COR-L47 (cell line): ENCODE measurements around the gene ZNF831.

Experiments used
- DNase-seq: peaks from one replicate; lab custom pipeline; 2025; lab: John Stamatoyannopoulos, UW

Gene ZNF831

DNA sequence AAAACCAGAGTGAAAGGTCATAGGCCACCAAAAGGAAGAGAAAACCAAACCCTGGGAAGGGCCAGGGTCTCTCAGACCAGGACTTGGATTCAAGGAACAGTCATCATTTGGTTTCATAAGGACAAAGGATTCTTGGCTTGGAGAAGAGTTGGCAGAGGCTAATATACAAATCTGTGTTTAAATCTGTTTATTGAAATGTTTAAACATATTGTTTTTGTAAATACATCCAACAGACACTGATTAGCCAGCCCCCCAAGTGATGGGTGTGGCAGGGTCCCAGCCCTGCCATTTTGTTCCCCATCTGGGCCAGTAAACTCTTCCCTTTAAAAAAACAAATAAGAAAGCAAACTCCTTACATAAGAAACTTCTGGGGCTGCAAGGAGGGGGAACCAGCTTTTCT, 6.1 kb upstream of the ZNF831 start:
- no peak for DNase-seq

DNA sequence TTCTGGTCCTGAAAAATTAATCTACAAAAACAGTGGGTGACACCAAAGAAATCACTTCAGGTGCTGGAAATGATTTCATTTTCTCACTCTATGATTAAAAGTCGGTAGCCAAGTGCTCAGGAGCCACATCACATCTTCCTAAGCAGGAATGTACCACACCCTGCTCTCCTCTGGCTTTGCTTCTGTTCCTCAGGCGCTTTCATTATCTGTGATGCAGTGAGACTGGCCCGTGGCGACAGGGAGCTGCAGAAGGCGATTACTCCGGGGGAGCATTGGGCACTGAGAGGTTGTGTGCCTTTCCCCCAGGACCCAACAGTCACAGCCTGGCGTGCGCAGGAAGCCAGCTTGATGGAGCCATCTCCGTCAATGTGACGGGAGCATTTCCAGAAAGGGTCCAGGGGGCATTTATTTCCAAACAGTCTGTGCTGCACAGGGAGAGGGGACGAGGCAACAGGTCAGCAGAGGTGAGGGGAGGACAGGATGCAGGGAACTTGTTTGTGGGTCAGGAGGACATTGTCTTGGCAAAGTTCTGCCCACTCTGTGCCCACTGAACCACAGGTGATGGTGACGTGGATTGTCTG, 5.6 kb upstream of the ZNF831 start:
- DNase-seq: no peak

DNA sequence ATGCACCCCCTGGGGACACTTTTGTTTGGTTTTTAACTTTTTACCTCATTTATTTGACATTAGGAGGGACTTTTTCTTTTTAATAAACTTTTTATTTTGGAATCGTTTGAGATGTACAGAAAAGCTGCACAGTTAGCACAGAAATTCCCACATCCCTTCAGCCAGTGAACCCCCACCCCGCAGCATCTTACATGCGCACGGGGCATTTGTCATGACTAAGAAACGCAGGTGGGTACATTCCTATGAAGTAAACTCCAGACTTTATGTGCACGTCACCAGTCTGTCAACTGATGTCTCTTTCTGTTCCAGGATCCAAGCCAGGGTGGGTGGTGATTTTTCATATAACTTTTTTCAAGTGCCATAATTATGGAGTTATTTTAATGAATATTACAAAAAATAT, 4.9 kb upstream of the ZNF831 start:
- DNase-seq: no peak

DNA sequence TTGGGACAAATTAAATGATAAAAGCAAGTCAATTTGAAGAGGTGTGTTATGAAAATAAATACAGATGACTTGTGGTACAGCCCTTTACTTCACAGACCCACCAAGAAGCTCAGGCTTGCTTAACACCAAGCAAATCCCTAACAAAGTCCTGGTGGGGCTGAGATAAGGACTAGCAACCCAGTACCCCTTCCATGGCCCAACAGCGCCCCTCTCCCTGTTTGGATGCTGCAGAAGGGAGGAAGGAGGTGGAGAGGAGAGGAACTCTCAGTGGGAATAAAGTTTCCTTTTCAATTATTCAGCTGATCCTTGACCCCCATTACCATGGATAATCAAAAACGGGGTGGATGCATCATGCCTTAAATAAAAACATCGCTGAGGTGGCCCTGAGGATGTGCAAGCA, 4.5 kb upstream of the ZNF831 start:
- no peak for DNase-seq

DNA sequence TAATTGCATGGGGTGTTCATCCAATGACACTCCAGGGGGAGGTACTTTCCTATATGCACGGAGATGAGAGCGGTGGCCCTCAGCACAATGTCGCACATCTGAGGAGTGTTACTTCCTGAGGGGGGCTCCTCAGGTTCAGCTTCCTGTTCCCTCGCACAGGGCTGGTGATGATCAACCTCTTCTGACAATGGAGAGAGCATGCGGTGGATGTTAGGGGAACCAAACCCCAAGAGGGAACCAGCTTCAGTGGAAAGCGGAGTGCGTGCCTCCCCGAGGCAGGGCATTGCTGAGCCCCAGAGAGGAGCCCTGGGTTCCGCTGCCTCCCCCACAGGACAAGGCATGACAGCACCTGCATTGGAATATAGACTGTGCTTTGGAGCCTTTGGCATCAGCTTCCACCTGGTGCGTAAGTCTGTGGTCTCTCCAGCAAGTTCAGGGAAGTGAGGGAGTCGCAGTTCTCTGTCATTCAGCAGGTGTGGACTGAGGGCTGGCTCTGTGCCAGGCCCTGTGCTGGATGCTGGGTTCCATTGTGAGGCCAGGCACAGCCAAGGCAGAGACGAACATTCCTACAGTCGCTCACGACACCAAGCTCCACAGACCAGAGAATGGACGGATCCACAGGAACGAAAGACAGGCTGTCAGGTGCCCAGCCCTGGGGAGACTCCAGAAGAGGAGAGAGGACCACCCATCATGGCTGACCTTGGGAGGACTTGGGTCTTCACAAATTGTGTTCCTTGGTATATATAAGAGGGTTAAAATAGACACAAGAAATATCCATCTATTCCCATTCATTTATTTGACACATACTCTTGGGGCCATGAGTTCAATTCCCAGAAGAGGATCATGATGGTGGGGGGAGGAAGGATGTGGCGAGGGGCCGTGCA, 3.9 kb upstream of the ZNF831 start:
- DNase-seq: peak; percentile 70

DNA sequence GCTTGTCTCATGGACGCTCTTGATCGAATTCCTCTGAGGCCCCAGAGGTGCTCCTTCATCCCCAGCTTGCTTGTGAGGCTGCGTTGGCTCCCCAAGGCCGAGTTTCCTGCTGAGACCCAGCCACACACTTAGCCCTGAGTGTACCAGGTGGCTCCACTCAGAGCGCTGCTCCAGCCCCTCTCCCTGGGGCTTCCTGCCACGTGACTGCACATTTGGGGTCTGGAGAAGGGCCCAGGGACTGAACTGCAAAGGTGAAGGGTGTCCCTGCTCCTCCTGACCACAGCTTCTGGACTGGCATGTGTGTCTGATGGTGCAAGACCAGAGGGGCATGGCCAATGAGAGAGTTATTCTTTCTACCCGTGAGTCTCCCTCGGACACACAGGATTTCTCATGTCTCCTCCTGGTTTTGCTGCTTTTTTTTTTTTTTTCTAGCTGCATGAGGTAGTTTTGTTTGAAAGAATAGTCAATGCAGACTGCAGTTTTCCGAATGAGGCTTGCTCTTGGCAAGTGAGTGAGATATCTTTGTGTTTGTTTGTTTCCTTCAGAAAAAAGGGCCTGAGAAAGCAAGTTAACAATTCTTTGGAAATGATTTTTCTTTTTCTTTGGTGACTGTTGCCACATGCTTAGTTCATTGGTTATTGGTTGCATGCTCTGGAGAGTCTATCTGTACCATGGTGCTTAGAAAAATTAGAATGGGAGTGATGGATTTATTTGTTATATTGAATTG, 3.1 kb upstream of the ZNF831 start:
- no peak for DNase-seq

DNA sequence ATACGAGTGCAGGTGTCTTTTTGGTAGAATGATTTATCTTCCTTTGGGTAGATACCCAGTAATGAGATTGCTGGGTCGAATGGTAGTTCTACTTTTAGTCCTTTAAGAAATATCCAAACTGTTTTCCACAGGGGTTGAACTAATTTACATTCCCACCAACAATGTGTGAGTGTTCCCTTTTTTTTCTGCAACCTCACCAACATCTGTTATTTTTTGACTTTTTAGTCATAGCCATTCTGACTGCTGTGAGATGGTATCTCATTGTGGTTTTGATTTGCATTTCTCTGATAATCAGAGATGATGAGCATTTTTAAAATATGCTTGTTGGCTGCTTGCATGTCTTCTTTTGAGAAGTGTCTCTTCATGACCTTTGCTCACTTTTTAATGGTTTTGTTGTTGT, 1.9 kb upstream of the ZNF831 start:
- DNase-seq: no peak

DNA sequence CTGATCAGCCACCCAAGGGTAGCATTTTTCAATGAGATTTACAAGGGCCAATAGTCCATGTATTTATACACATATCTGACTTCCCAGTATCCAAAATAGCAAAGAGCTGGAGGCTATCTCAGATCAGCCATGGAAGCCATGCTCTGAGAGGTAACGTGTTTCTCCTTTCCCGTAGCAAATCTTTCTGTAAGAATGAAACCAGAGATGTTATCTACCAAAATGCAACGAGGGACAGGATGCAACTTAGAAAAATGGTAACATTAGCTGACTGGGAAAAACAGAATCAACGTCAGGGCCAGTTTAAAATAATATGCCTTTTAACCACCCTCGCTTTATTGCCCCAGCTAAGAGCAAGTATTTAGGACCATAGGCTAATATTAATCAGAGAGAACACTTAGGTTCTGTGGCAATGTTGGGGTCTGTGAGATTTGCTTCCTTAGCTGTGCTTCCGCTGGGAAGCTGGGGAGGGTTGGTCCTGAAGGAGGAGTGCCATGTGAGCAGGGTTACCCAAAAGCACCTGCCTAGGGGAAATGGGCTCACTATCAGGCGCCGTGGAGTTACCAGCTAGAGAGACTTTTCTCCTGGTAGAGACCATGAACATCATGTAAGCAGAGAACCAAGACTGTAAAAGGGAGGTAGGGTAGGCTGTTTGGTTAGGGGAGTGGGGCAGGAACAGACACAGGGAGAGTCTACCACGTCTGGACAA, 1.2 kb downstream of the ZNF831 start:
- DNase-seq: no peak

DNA sequence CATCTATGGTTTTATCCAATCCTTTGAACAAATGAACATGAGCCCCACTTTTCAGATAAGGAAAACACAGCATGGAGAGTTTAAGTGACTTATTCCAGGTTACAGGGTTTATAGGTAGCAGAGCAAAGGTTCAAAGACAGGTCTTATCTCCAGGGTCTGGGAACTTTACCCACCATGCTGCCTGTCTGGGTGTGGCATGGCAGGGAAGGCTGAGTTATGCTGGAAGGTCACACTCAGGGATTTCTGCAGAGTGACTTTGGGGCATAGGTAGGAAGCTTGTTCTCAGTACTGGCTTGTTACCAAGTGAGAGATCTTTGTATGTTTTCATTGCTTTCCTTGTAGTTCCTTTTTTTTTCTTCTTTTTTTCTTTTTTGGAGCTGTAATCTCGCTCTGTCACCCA, 1.8 kb downstream of the ZNF831 start:
- DNase-seq: no peak

DNA sequence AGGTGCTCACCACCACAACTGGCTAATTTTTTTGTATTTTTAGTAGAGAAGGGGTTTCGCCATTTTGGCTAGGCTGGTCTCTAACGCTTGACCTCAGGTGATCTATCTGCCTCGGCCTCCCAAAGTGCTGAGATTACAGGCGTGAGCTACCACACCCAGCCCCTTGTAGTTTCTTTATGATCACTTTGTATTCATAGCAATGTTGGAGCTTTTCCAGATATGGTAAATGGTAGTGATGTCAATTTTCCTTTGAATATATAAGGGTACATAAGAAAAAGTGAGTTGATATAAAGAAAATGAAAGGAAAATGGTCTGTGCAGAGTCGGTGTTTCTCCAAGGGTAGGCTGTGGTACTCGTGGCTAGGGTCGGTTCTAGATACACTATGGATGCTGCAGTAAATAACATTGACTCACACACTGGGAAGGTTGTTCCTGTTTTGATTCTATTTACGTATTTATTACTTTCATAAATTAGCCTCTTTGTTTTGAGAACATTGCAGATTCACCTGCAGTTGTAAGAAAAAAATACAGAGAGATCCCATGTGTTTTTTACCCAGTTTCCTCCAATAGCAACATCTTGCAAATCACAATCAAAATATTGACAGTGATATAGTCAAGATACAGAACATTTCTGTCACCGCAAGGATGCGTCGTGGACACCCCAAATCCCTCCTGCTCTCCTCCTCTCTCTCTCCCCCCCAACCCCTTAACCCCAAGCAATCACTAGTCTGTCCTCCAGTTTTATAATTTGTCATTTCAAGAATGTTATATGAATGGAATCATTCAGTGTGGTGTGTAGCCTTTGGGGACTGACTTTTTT, 2.5 kb downstream of the ZNF831 start:
- DNase-seq: no peak

DNA sequence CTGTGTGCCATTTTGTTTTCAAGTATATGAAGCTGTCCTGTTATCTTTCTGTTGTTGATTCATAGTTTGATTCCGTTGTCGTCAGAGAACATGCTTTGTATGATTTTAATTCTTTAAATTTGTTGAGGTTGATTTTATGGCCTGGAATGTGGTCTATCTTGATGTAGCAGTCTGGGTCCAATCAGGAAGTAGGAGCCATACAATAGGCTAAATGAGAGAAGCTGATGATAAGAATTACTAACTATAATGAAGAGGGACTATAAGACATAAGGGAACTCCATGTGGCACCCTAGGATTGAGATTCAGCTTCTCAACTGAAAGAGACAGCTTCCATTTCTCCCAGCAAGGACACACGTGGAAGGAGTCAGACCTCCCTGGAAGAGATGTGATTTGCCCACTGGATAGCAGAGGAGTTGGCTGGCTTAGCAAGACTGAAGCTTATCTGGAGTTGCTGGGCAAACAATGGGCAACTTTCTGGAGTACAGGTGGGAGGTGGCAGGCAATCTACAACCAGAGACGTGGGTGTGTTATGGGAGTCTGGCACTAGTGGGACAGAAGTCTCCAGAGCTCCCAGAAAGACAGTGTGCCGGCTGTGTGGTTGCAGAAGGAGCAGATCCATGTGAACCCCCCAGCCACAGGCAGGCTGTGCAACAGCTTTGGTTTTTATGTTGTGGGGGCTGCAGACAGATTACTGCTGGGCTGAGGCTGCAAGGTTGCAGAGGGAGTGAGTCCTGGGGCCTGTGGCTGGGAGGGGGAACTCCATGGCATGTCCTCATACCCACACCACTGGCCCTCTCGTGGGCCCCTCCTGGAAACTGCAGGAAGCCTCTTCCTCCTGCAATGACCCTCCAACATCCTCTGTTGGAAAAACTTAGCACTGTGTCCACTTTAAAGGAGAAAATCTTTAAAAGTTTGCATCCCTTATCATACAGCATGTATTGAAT, 7.1 kb downstream of the ZNF831 start:
- DNase-seq: no peak

DNA sequence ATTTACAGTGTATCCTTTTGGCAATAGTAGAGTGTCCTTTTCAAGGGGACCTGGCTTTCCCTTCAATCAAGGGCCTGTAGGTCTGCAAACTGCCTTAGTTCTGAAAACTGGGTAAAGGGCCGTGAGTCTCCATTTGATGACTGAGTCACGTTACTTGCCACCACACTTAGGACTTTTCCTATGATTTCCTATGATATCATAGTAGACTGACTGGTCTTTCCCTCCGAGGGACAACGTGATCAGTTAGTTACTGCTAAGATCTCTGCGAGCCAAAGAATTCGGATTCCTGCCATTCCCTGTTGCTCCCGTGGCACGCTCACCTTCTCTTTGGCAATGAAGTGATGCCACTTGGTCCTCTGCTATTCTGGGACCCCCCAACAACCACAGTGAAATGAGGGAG, 8.4 kb downstream of the ZNF831 start:
- DNase-seq: no peak

DNA sequence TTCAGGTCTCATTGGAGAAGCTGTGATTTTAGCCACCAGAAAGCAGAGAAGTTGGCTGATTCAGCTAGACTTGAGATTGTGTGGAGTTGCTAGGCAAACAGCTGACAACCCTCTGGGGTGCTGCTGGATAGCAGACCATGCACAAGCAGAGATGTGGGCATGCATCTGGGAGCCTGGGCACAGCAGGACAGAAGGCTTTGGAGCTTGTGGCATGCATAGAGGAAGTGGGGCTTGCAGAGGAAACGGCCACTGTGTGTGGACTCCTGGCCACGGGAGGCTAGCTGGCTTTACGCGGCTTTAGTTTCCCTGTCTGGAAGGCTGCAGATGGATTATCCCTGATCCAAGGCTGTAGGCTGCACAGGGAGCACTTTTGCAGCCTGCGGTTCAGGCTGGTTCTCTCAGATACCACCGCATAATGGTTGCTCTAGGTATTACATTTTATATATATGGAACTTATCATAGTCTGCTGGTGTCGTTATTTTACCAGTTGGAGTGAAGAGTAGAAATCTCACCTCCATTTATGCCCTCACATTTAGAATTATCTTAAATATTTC, 10.4 kb downstream of the ZNF831 start:
- DNase-seq: no peak

DNA sequence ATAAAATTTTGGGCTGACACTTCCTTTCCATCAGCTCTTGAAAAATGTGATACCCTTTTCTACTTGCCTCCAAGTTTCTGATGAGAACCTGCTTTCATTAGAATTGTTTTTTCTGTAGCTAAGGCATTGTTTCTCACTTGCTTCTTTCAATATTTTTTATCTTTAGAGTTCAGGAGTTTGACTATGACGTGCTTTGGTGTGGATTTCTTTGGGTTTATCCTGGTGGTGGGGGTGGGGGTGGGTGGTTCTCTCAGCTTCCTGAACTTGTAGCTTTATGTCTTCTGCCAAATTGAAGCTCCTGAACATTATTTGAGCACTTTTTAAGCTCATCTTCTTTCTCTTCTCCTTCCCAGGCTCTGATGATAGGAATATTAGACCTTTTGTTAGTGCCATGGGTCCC, 11.4 kb downstream of the ZNF831 start:
- no peak for DNase-seq

DNA sequence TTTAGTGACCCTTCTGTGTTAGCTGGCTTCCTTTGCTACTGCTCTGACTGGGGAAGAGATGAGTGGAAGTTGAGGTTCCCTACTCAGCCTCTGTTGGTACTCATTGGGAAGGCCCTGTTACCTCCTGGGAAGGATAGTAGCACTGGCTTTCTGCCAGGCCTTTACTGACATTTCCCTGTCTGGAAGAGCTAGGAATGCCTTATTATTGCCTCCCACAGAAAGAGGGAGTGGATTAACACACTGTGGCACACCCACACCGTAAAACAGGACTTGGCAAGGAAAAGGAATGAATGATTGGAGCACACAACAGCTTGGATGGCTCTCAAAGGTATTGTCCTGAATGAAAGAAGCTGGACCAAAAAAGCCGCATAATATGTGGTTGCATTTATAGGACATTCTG, 12.2 kb downstream of the ZNF831 start:
- no peak for DNase-seq

DNA sequence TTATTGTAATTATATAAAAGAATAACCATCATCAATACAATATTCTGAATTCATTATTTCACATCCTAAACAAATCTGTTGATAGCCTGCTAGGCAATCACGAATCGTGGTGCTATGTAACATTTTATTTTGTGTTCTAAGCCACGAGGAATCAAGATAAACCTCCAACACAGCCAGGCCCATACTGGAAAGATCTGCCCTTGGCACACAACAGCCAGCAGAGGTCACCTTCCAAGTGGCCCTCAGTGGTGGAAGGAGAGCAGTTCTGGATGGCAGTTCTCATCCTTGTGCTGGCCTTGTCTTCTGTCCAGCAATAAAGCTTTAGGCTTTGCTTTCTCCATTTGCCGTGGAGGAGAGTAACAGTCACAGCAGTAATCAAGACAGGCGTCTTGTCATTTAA, 13.2 kb downstream of the ZNF831 start:
- DNase-seq: no peak

DNA sequence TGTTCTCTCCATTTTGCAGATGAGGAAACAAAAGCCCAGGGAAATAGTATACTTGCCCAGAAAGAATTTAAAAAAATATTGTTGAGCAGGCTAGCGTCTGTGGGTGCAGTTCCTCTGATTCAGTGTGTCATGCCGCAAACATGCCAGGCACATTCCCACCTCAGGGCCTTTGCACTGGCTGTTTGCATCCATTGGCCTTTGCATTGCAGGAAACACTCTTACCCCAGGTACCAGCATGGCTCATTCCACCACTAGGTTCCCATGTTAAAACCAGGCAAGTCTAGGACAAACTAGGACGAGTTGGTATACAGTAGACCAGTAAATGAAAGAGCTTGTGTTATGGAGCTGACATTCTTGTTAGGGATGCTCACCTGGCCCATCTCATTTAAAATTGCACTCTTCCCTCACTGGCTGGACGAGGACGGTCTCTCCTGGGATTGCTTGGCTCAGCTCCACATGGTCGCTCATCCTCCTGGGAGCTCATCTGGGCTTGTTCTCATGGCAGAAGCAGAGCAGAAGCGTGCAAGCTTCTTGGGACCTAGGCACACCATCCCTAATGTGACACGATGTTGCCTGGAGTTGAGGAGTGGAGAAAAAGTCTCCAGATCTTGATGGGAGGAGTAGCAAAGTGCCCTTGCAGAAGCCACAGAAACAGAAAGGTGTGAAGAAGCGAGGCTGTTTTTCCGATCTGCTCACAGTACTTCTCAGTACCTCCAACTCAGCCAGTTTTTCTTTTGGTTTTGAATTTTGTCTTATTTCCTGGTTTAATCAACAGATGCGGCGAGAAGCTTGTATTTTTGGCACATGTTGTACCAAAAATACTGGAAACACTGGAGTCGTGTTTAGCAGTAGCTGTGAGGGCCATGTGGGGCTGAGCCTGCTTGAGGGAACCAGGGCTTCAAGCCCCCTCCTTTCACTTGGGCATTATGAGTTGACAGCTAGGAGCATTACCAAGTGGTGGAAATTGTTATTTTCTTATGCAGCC, 13.9 kb downstream of the ZNF831 start:
- no peak for DNase-seq

DNA sequence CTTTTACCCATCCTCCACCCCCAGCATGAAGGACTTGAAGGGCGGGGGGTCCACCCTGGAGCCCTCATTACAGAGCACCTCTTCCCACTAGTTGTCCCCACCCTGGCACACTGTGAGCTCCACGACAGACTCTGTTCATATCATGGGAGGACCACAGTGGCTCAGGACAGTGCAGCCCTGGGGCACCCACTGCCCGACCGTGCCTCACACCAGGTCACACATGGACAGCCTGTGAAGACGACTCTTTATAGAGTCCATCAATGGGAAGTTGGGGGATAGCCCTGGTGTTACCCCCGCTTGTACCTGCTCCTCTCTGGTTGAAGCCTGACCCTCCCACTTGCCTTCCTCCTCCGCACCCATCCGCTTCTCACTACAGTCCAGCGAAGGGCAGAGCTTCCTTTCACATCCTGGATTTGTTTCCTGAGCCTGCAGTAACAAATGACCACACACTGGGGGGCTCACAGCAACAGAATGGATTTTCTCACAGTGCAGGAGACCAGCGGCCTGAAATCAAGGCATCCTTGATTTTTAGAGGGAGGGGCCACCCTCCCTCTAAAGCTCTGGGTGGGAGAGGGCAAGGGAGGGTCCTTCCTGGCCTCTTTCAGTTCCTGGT, 15.5 kb downstream of the ZNF831 start:
- DNase-seq: no peak

DNA sequence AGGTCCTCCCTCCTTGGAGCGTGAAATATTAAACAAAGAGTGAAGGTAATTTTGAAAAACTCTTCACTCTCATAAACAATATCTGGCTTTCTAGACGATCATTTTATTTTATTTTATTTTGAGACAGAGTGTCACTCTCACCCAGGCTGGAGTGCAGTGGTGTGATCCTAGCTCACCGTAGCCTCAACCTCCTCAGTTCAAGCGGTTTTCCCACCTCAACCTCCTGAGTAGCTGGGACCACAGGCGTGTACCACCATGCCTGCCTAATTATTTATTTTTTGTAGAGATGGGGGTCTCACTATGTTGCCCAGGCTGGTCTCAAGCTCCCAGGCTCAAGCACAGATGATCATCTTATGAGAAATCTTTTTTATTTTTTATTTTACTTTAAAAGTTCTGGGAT, 16.4 kb downstream of the ZNF831 start:
- no peak for DNase-seq
